ENCODE data around the gene APOBEC3B. TPM values are rescaled to one million over a fixed set of nuclear protein-coding genes. Genes with fewer than 3 reads are reported as not detected.

Gene APOBEC3B
- total RNA-seq, 4 donors from 2014 or later, result 7.8 to 15.3 (median 10.9) TPM; not detected in 1

DNA sequence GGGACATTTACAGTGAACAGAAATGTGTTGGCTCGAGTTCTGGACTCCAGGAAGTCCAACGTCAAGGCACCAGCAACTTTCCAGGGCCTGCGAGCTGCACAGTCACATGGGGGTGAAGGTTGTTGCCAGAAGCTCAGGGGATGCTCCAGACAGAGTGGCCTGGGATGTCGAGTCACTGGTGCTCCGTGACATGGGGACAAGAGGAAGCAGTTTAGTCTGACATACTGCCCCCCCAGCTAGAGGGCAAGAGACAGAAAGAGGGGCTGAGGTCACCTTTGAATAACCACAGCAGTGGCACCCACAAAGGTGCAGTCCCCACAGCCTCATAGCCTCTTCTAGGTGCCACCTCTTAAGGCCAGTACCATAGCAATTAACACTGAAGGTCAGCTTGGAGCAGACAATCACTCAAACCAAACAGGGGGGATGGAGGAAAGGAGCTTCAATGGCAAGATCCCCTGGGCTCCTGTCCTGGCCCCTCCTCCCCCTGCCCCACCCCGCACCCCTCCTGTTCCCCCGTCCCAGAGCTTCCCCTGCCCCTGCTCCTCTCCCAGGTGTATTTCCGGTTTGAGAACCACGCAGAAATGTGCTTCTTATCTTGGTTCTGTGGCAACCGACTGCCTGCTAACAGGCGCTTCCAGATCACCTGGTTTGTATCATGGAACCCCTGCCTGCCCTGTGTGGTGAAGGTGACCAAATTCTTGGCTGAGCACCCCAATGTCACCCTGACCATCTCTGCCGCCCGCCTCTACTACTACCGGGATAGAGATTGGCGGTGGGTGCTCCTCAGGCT is 42.6 kb downstream of the APOBEC3B start:
- Histone ChIP-seq H3K36me3 (no peaks in the 10 kb centered on the region), H3K4me3 (no peak overlapping the region), H3K27ac (no peak overlapping the region), H3K27me3 (no peaks in the 10 kb centered on the region), H3K4me1 (peaks cover 5 to 19% (median 14%) of the 10 kb centered on the region in 4 donors), H3K9me3 (no peaks in the 10 kb centered on the region)
- DNase-seq, result no peak
- in situ Hi-C loops (cut with MboI; ENCODE audit: low pct_ligation_motif_present in 1 of 4, low pct_unique_long_range_greater_than_20kb in 1 of 4, low sequenced_read_pairs in 3 of 4), result loop anchor here in 2 of 4 donors (25.0 kb wide), 2 partner anchors 88 to 288 kb away; partner anchors contain the start of gene RPL3 (in 2 of the 2)
- intact Hi-C loops (cut with DNase I; ENCODE audit: low total_unique reads), result no loop called here
- TF ChIP-seq, protein P1, sequence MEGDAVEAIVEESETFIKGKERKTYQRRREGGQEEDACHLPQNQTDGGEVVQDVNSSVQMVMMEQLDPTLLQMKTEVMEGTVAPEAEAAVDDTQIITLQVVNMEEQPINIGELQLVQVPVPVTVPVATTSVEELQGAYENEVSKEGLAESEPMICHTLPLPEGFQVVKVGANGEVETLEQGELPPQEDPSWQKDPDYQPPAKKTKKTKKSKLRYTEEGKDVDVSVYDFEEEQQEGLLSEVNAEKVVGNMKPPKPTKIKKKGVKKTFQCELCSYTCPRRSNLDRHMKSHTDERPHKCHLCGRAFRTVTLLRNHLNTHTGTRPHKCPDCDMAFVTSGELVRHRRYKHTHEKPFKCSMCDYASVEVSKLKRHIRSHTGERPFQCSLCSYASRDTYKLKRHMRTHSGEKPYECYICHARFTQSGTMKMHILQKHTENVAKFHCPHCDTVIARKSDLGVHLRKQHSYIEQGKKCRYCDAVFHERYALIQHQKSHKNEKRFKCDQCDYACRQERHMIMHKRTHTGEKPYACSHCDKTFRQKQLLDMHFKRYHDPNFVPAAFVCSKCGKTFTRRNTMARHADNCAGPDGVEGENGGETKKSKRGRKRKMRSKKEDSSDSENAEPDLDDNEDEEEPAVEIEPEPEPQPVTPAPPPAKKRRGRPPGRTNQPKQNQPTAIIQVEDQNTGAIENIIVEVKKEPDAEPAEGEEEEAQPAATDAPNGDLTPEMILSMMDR (IDR thresholded peaks at IDR 0.05), result no peak
- TF ChIP-seq EP300 (IDR thresholded peaks at IDR 0.05; ENCODE audit: low read depth) (no peak), POLR2A (IDR thresholded peaks at IDR 0.05) (no peak), POLR2AphosphoS5 (IDR thresholded peaks at IDR 0.05) (no peak)
- WGBS, 2 donors (ENCODE audit: low coverage in 1 of 2), result 78 to 92% methylated on average over 4 to 13 of the region's 15 CpGs

DNA sequence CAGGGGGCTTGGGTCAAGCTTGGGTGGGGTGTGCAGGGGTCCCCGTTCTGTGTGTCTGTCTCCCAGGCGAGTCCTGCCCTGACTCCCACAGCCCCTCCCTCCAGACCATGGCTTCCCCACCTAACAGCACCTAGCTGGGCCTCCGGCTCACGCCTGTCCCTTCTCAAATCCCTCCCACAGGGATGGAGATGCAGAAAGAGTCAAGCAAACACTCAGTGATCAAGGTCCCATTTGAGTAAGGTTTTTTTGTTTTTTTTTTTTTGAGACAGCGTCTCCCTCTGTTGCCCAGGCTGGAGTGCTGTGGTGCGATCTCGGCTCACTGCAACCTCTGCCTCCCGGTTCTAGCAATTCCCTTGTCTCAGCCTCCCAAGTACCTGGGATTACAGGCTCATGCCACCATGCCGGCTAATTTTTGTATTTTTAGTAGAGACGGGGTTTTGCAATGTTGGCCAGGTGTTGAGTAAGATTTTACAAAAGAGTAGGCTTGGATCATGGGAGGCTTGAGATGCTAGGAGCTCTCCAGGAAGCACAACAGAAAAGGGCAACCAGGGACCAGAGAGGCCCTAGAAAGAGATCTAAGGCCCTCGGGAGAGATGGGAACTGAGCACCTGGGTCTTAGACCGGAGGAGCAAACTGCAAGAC is 44.5 kb downstream of the APOBEC3B start:
- in situ Hi-C loops (cut with MboI; ENCODE audit: low pct_ligation_motif_present in 1 of 4, low pct_unique_long_range_greater_than_20kb in 1 of 4, low sequenced_read_pairs in 3 of 4) (no loop called here), intact Hi-C loops (cut with DNase I; ENCODE audit: low total_unique reads) (no loop called here)
- Histone ChIP-seq H3K4me1 (peaks cover 3 to 9% (median 6%) of the 10 kb centered on the region in 4 donors), H3K4me3 (no peak overlapping the region), H3K27ac (no peak overlapping the region), H3K36me3 (no peaks in the 10 kb centered on the region), H3K27me3 (no peaks in the 10 kb centered on the region), H3K9me3 (no peaks in the 10 kb centered on the region)
- TF ChIP-seq POLR2A (IDR thresholded peaks at IDR 0.05), result no peak
- TF ChIP-seq POLR2AphosphoS5 (IDR thresholded peaks at IDR 0.05), result no peak
- TF ChIP-seq, protein P1 (IDR thresholded peaks at IDR 0.05), result no peak
- no peak for TF ChIP-seq EP300 (IDR thresholded peaks at IDR 0.05; ENCODE audit: low read depth)
- 88 to 100% methylated on average over 2 to 12 of the region's 12 CpGs for WGBS, 2 donors (ENCODE audit: low coverage in 1 of 2)
- no peak for DNase-seq

DNA sequence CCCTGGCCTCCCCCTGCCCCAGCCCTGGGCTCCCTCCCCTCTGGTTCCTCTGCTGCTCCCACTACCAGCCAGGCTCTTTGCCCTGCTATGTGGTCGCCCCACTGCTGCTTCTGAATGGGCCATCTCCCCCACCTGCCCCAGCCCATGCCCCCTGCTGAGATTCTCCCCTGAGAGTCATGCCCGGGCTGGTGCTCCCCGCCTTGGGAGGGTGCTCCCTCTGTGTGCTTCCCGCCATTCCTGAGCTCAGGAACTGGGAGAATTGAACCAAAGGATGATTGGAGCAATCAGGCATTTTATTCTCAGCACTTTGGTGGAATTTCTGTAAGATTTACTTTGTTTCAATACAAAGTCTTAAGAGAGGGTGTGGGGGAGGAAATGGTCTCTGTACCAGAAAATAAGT is 45.6 kb downstream of the APOBEC3B start:
- TF ChIP-seq EP300 (IDR thresholded peaks at IDR 0.05; ENCODE audit: low read depth) (no peak), POLR2A (IDR thresholded peaks at IDR 0.05) (no peak), POLR2AphosphoS5 (IDR thresholded peaks at IDR 0.05) (no peak)
- TF ChIP-seq, protein P1 (IDR thresholded peaks at IDR 0.05), result no peak
- Histone ChIP-seq H3K27ac (no peak overlapping the region), H3K36me3 (no peaks in the 10 kb centered on the region), H3K4me1 (no peaks in the 10 kb centered on the region), H3K27me3 (no peaks in the 10 kb centered on the region), H3K4me3 (no peak overlapping the region), H3K9me3 (no peaks in the 10 kb centered on the region)
- WGBS, 2 donors (ENCODE audit: low coverage in 1 of 2), result 92% methylated on average over 4 of the region's 4 CpGs; no CpG with 5 or more reads in 1 of the 2 donors
- DNase-seq, result no peak
- in situ Hi-C loops (cut with MboI; ENCODE audit: low pct_ligation_motif_present in 1 of 4, low pct_unique_long_range_greater_than_20kb in 1 of 4, low sequenced_read_pairs in 3 of 4), result no loop called here
- intact Hi-C loops (cut with DNase I; ENCODE audit: low total_unique reads), result no loop called here

DNA sequence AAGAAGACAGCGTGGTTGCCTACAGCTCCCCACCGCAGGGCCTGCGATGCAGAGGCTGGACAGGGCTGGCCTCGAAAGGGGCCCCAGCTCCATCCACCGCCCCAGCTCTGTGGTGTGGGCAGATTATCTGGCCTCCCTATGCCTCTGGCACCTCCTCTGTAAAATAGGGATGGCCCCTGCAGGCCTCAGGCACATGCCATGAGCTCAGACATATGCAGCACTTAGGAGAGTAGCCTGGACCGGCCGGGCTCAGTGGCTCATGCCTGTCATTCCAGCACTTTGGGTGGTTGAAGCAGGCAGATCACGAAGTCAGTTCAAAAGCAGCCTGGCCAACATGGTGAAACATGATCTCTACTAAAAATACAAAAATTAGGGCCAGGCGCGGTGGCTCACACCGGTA is 46.1 kb downstream of the APOBEC3B start:
- no peak for TF ChIP-seq EP300 (IDR thresholded peaks at IDR 0.05; ENCODE audit: low read depth)
- TF ChIP-seq POLR2A (IDR thresholded peaks at IDR 0.05), result no peak
- no peak for TF ChIP-seq POLR2AphosphoS5 (IDR thresholded peaks at IDR 0.05)
- DNase-seq, result no peak
- no peak overlapping the region for H3K4me3 ChIP-seq
- H3K36me3 ChIP-seq, result no peaks in the 10 kb centered on the region
- intact Hi-C loops (cut with DNase I; ENCODE audit: low total_unique reads) (no loop called here), in situ Hi-C loops (cut with MboI; ENCODE audit: low pct_ligation_motif_present in 1 of 4, low pct_unique_long_range_greater_than_20kb in 1 of 4, low sequenced_read_pairs in 3 of 4) (no loop called here)
- no peaks in the 10 kb centered on the region for H3K27me3 ChIP-seq
- no peak overlapping the region for H3K27ac ChIP-seq
- H3K4me1 ChIP-seq, result no peaks in the 10 kb centered on the region
- 93 to 96% methylated on average over 3 to 11 of the region's 11 CpGs for WGBS, 2 donors (ENCODE audit: low coverage in 1 of 2)
- no peaks in the 10 kb centered on the region for H3K9me3 ChIP-seq
